Measurements from ENCODE around the gene MAP1B. TPM values are rescaled to one million over a fixed set of nuclear protein-coding genes. Genes with fewer than 3 reads are reported as not detected.

MAP1B gene
- polyA plus RNA-seq (234 and 235 TPM in 2 replicates), polyA minus RNA-seq (1,949 and 2,637 TPM in 2 replicates)

GRCh38 chr5:72107131-72107900 lies at the start of gene MAP1B:
TSS of gene MAP1B (plus strand) at chr5:72107475. CDS start at chr5:72107532, 57 bp downstream.
- H3K27ac ChIP-seq (ENCODE audit: low read length): peak within 1 kb of the TSS; percentile 99
- H4K20me1 ChIP-seq (ENCODE audit: insufficient read depth): peaks cover 26% of the 10 kb centered on the region
- no peaks in the 10 kb centered on the region for H3K9me3 ChIP-seq (ENCODE audit: low read length)
- no peak within 1 kb of the TSS for H2AFZ ChIP-seq (ENCODE audit: low read depth, low read length)
- H3K79me2 ChIP-seq (replicated peaks; ENCODE audit: insufficient read depth, low read length): peaks cover 57% of the 10 kb centered on the region
- no peaks in the 10 kb centered on the region for H3K27me3 ChIP-seq (ENCODE audit: insufficient read depth, low read depth, low read length)
- peak within 1 kb of the TSS; percentile 87 for H3K4me3 ChIP-seq (ENCODE audit: low read length)
- peak; percentile 96 for TF ChIP-seq POLR2AphosphoS5 (IDR thresholded peaks at IDR 0.05)
- TF ChIP-seq MXI1 (conservative IDR thresholded peaks at IDR 0.05; ENCODE audit: poor library complexity, severe bottlenecking): peak; percentile 52
- peak; percentile 78 for TF ChIP-seq EP300 (conservative IDR thresholded peaks at IDR 0.05; ENCODE audit: poor library complexity, severe bottlenecking)
- TF ChIP-seq, protein P1, sequence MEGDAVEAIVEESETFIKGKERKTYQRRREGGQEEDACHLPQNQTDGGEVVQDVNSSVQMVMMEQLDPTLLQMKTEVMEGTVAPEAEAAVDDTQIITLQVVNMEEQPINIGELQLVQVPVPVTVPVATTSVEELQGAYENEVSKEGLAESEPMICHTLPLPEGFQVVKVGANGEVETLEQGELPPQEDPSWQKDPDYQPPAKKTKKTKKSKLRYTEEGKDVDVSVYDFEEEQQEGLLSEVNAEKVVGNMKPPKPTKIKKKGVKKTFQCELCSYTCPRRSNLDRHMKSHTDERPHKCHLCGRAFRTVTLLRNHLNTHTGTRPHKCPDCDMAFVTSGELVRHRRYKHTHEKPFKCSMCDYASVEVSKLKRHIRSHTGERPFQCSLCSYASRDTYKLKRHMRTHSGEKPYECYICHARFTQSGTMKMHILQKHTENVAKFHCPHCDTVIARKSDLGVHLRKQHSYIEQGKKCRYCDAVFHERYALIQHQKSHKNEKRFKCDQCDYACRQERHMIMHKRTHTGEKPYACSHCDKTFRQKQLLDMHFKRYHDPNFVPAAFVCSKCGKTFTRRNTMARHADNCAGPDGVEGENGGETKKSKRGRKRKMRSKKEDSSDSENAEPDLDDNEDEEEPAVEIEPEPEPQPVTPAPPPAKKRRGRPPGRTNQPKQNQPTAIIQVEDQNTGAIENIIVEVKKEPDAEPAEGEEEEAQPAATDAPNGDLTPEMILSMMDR (IDR thresholded peaks at IDR 0.05; ENCODE audit: poor library complexity, severe bottlenecking): no peak
- peak; percentile 61 for TF ChIP-seq SMC3 (conservative IDR thresholded peaks at IDR 0.05; ENCODE audit: poor library complexity)
- no peak for TF ChIP-seq EZH2 (IDR thresholded peaks at IDR 0.05; ENCODE audit: borderline replicate concordance, insufficient read depth, low read length, poor library complexity, severe bottlenecking)
- peak; percentile 98 for TF ChIP-seq TAF1 (IDR thresholded peaks at IDR 0.05; ENCODE audit: low read depth)
- TF ChIP-seq RAD21 (conservative IDR thresholded peaks at IDR 0.05): peak; percentile 67
- H3K4me2 ChIP-seq (ENCODE audit: low read length): peak within 1 kb of the TSS; percentile 59
- H3K9me2 ChIP-seq (ENCODE audit: insufficient read depth, low read length): no peaks in the 10 kb centered on the region
- H3F3A ChIP-seq (ENCODE audit: insufficient read depth, low read length, poor library complexity, severe bottlenecking): peaks cover 21% of the 10 kb centered on the region
- no peaks in the 10 kb centered on the region for H3K36me3 ChIP-seq (ENCODE audit: insufficient read depth, low read length)
- H3K9ac ChIP-seq (ENCODE audit: low read length): peak within 1 kb of the TSS; percentile 100

GRCh38 chr5:72057816-72058215 lies 49.5 kb upstream of the MAP1B start:
- no peak overlapping the region for H2AFZ ChIP-seq (ENCODE audit: low read depth, low read length)
- TF ChIP-seq MXI1 (conservative IDR thresholded peaks at IDR 0.05; ENCODE audit: poor library complexity, severe bottlenecking): no peak
- TF ChIP-seq EP300 (conservative IDR thresholded peaks at IDR 0.05; ENCODE audit: poor library complexity, severe bottlenecking): no peak
- TF ChIP-seq SMC3 (conservative IDR thresholded peaks at IDR 0.05; ENCODE audit: poor library complexity): no peak
- TF ChIP-seq POLR2AphosphoS5 (IDR thresholded peaks at IDR 0.05): no peak
- TF ChIP-seq, protein P2, sequence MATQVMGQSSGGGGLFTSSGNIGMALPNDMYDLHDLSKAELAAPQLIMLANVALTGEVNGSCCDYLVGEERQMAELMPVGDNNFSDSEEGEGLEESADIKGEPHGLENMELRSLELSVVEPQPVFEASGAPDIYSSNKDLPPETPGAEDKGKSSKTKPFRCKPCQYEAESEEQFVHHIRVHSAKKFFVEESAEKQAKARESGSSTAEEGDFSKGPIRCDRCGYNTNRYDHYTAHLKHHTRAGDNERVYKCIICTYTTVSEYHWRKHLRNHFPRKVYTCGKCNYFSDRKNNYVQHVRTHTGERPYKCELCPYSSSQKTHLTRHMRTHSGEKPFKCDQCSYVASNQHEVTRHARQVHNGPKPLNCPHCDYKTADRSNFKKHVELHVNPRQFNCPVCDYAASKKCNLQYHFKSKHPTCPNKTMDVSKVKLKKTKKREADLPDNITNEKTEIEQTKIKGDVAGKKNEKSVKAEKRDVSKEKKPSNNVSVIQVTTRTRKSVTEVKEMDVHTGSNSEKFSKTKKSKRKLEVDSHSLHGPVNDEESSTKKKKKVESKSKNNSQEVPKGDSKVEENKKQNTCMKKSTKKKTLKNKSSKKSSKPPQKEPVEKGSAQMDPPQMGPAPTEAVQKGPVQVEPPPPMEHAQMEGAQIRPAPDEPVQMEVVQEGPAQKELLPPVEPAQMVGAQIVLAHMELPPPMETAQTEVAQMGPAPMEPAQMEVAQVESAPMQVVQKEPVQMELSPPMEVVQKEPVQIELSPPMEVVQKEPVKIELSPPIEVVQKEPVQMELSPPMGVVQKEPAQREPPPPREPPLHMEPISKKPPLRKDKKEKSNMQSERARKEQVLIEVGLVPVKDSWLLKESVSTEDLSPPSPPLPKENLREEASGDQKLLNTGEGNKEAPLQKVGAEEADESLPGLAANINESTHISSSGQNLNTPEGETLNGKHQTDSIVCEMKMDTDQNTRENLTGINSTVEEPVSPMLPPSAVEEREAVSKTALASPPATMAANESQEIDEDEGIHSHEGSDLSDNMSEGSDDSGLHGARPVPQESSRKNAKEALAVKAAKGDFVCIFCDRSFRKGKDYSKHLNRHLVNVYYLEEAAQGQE (IDR thresholded peaks at IDR 0.05; ENCODE audit: borderline replicate concordance): no peak
- no peak for TF ChIP-seq TAF1 (IDR thresholded peaks at IDR 0.05; ENCODE audit: low read depth)
- TF ChIP-seq, protein P1 (IDR thresholded peaks at IDR 0.05; ENCODE audit: poor library complexity, severe bottlenecking): no peak
- no peak for TF ChIP-seq EZH2 (IDR thresholded peaks at IDR 0.05; ENCODE audit: borderline replicate concordance, insufficient read depth, low read length, poor library complexity, severe bottlenecking)
- no peak for TF ChIP-seq RAD21 (conservative IDR thresholded peaks at IDR 0.05)

More at GRCh38 chr5:72057816-72058215, 49.5 kb upstream of the MAP1B start:
- H3K9me3 ChIP-seq (ENCODE audit: low read length): no peaks in the 10 kb centered on the region
- no peak overlapping the region for H3K4me2 ChIP-seq (ENCODE audit: low read length)
- no peaks in the 10 kb centered on the region for H3K9me2 ChIP-seq (ENCODE audit: insufficient read depth, low read length)
- no peaks in the 10 kb centered on the region for H3K27me3 ChIP-seq (ENCODE audit: insufficient read depth, low read depth, low read length)
- H3F3A ChIP-seq (ENCODE audit: insufficient read depth, low read length, poor library complexity, severe bottlenecking): no peaks in the 10 kb centered on the region
- H3K79me2 ChIP-seq (replicated peaks; ENCODE audit: insufficient read depth, low read length): no peaks in the 10 kb centered on the region
- H3K36me3 ChIP-seq (ENCODE audit: insufficient read depth, low read length): no peaks in the 10 kb centered on the region
- no peak overlapping the region for H3K9ac ChIP-seq (ENCODE audit: low read length)
- H3K4me3 ChIP-seq (ENCODE audit: low read length): no peak overlapping the region
- no peak overlapping the region for H3K27ac ChIP-seq (ENCODE audit: low read length)
- no peaks in the 10 kb centered on the region for H4K20me1 ChIP-seq (ENCODE audit: insufficient read depth)
